HepG2 (cell line): ENCODE results near the gene RNF123. TPM values are rescaled to one million over a fixed set of nuclear protein-coding genes. Genes with fewer than 3 reads are reported as not detected.

Experiments
- BORCS8-MEF2B ChIP-seq: sonication (generic); formaldehyde crosslinking; IDR thresholded peaks from 2 replicates; pipeline ENCODE4 v1.8.0; 2022; ENCODE audit warnings: mild to moderate bottlenecking, missing genetic modification reagents
- ERF ChIP-seq: IDR thresholded peaks from 2 replicates; pipeline ENCODE4 v1.6.1; 2018; ENCODE audit warnings: missing biosample characterization, missing genetic modification reagents
- HNF4A ChIP-seq: sonication (generic); formaldehyde crosslinking; IDR thresholded peaks from 2 replicates; pipeline ENCODE4 v1.4.0; 2020; ENCODE audit warnings: missing genetic modification reagents
- MEF2D ChIP-seq: sonication (generic); formaldehyde crosslinking; IDR thresholded peaks from 2 replicates; pipeline ENCODE4 v1.5.1; 2020; ENCODE audit warnings: mild to moderate bottlenecking, missing genetic modification reagents
- MZF1 ChIP-seq: sonication (generic); formaldehyde crosslinking; IDR thresholded peaks from 2 replicates; pipeline ENCODE4 v1.8.1; 2023; ENCODE audit warnings: mild to moderate bottlenecking, missing genetic modification reagents, borderline replicate concordance
- PITX1 ChIP-seq: sonication (generic); formaldehyde crosslinking; IDR thresholded peaks from 2 replicates; pipeline ENCODE4 v1.5.1; 2020; ENCODE audit warnings: mild to moderate bottlenecking, missing genetic modification reagents
- SALL1 ChIP-seq: sonication (generic); formaldehyde crosslinking; IDR thresholded peaks from 2 replicates; pipeline ENCODE4 v1.8.0; 2022; ENCODE audit warnings: mild to moderate bottlenecking, missing genetic modification reagents
- SKI ChIP-seq: fragments of 450-650 bp; IDR thresholded peaks from one replicate; pipeline ENCODE4 v1.6.1; 2018; ENCODE audit warnings: mild to moderate bottlenecking; ENCODE audit not compliant: partially characterized antibody
- SP2 ChIP-seq: sonication (generic); formaldehyde crosslinking; IDR thresholded peaks from 2 replicates; pipeline ENCODE4 v1.5.1; 2020; ENCODE audit warnings: mild to moderate bottlenecking, missing genetic modification reagents
- ZBTB40 ChIP-seq, 2 experiments: fragments of 450-650 bp in 1 of 2; sonication (generic) in 1 of 2; formaldehyde crosslinking in 1 of 2; IDR thresholded peaks; 2 replicates each; pipeline versions ENCODE4 v1.6.1 to v1.8.0; 2016 to 2022; ENCODE audit warnings: antibody characterized with exemption in 1 of 2, mild to moderate bottlenecking in 1 of 2, missing genetic modification reagents in 1 of 2
- ZNF143 ChIP-seq: sonication (generic); formaldehyde crosslinking; IDR thresholded peaks from 2 replicates; pipeline ENCODE4 v1.4.0; 2020; ENCODE audit warnings: missing genetic modification reagents
- ZNF263 ChIP-seq: sonication (generic); formaldehyde crosslinking; IDR thresholded peaks from 2 replicates; pipeline ENCODE4 v1.4.0; 2020; ENCODE audit warnings: missing genetic modification reagents
- ZNF33B ChIP-seq: sonication (generic); formaldehyde crosslinking; IDR thresholded peaks from 2 replicates; pipeline ENCODE4 v1.5.1; 2020; ENCODE audit warnings: mild to moderate bottlenecking, missing genetic modification reagents
- ZNF75D ChIP-seq: sonication (generic); formaldehyde crosslinking; IDR thresholded peaks from 2 replicates; pipeline ENCODE4 v1.8.1; 2023; ENCODE audit warnings: missing genetic modification reagents, mild to moderate bottlenecking, borderline replicate concordance
- polyA plus RNA-seq, 8 experiments: library from polyadenylated mRNA; depleted of rRNA in 3 of 8; stranded (reverse) in 7 of 8; unstranded in 1 of 8; fragments of >200 nt; fragmentation: Illumina TruSeq in 4 of 8; extraction: Trizol in 4 of 8; gene quantifications; 2 replicates each; pipeline versions ENCODE4 v1.2.1 to v1.2.3, GENCODE V29; 2011 to 2016; ENCODE audit warnings: low read depth in 4 of 8, missing spikeins in 1 of 8, mixed read lengths in 1 of 8; ENCODE audit not compliant: insufficient read depth in 1 of 8
- total RNA-seq, 5 experiments: library from RNA; depleted of rRNA; stranded (reverse); fragments of >200 nt; fragmentation: Illumina TruSeq; extraction: Trizol; gene quantifications; 2 replicates each; pipeline ENCODE4 v1.2.3, GENCODE V29; 2016; ENCODE audit warnings: low read depth in 1 of 5
- TF ChIP-seq, protein P1 (sequence below): sonication (generic); IDR thresholded peaks from 2 replicates; pipeline ENCODE4 v1.6.1; 2016; ENCODE audit warnings: low read depth, borderline replicate concordance
- TF ChIP-seq, protein P2 (sequence below): sonication (generic); formaldehyde crosslinking; IDR thresholded peaks from 2 replicates; pipeline ENCODE4 v1.5.0; 2020; ENCODE audit warnings: missing genetic modification reagents, mild to moderate bottlenecking, borderline replicate concordance
- TF ChIP-seq, protein P3 (sequence below): sonication (generic); formaldehyde crosslinking; IDR thresholded peaks from 2 replicates; pipeline ENCODE4 v1.5.1; 2020; ENCODE audit warnings: missing genetic modification reagents, mild to moderate bottlenecking, borderline replicate concordance

Gene RNF123
- total and polyA plus RNA-seq, 2 of the 13 experiments (the other 11 are each of a cell fraction or from before 2014, with no cell fraction given) = 29.9 to 82.2 TPM

GRCh38 chr3:49665822-49666519, 23.4 kb upstream of the RNF123 start (continued):
- TF ChIP-seq ZBTB40 (IDR thresholded peaks at IDR 0.05) = no peak
- TF ChIP-seq ZBTB40 (CRISPR knock-in tag; IDR thresholded peaks at IDR 0.05) = 0 out of 2 replicates have a peak, but pooled peaks have one; percentile 53
- TF ChIP-seq, protein P1, sequence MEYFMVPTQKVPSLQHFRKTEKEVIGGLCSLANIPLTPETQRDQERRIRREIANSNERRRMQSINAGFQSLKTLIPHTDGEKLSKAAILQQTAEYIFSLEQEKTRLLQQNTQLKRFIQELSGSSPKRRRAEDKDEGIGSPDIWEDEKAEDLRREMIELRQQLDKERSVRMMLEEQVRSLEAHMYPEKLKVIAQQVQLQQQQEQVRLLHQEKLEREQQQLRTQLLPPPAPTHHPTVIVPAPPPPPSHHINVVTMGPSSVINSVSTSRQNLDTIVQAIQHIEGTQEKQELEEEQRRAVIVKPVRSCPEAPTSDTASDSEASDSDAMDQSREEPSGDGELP = peak; percentile 76; the same call in 1 of the 2 replicates
- TF ChIP-seq ZNF75D (CRISPR knock-in tag) = no peak
- peak; percentile 70; the same call in 1 of the 2 replicates for TF ChIP-seq BORCS8-MEF2B (CRISPR knock-in tag)
- TF ChIP-seq MEF2D (CRISPR knock-in tag) = peak; percentile 39; the same call in 1 of the 2 replicates
- no peak for TF ChIP-seq ZNF143 (CRISPR knock-in tag)
- TF ChIP-seq SALL1 (CRISPR knock-in tag) = peak; percentile 53; the same call in 1 of the 2 replicates
- 0 out of 2 replicates have a peak, but pooled peaks have one; percentile 28 for TF ChIP-seq MZF1 (CRISPR knock-in tag)
- TF ChIP-seq SKI = peak; percentile 74
- no peak for TF ChIP-seq ZNF33B (CRISPR knock-in tag)
- TF ChIP-seq, protein P2, sequence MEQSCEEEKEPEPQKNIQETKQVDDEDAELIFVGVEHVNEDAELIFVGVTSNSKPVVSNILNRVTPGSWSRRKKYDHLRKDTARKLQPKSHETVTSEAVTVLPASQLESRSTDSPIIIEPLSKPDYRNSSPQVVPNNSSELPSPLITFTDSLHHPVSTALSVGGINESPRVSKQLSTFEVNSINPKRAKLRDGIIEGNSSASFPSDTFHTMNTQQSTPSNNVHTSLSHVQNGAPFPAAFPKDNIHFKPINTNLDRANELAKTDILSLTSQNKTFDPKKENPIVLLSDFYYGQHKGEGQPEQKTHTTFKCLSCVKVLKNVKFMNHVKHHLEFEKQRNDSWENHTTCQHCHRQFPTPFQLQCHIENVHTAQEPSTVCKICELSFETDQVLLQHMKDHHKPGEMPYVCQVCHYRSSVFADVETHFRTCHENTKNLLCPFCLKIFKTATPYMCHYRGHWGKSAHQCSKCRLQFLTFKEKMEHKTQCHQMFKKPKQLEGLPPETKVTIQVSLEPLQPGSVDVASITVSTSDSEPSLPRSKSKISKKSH (CRISPR knock-in tag) = 0 out of 2 replicates have a peak, but pooled peaks have one; percentile 51
- TF ChIP-seq HNF4A = peak; percentile 76
- TF ChIP-seq PITX1 (CRISPR knock-in tag) = peak; percentile 46; the same call in 1 of the 2 replicates
- TF ChIP-seq ZNF263 = peak; percentile 89
- TF ChIP-seq, protein P3, sequence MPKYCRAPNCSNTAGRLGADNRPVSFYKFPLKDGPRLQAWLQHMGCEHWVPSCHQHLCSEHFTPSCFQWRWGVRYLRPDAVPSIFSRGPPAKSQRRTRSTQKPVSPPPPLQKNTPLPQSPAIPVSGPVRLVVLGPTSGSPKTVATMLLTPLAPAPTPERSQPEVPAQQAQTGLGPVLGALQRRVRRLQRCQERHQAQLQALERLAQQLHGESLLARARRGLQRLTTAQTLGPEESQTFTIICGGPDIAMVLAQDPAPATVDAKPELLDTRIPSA (CRISPR knock-in tag) = no peak
- peak; percentile 67; the same call in 1 of the 2 replicates for TF ChIP-seq ERF (CRISPR knock-in tag)
- TF ChIP-seq SP2 (CRISPR knock-in tag) = 0 out of 2 replicates have a peak, but pooled peaks have one; percentile 32
